H1 (cell line): Measurements from ENCODE around the gene BCL2. TPM values are rescaled to one million over a fixed set of nuclear protein-coding genes. Genes with fewer than 3 reads are reported as not detected.

Experiments used
- BACH1 ChIP-seq: IDR thresholded peaks from 2 replicates; pipeline ENCODE4 v1.6.1; 2012; ENCODE audit warnings: low read length, improper control_type of control experiment
- KDM4A ChIP-seq: IDR thresholded peaks from one replicate; pipeline ENCODE4 v1.7.1; 2012; ENCODE audit warnings: low read depth, mild to moderate bottlenecking, moderate library complexity, low read length, inconsistent platforms; ENCODE audit not compliant: severe bottlenecking
- POLR2A ChIP-seq, 2 experiments: IDR thresholded peaks; 1 replicate in 1 of 2; 2 replicates in 1 of 2; pipeline ENCODE4 v1.6.1; 2011; ENCODE audit warnings: low read depth in 2 of 2, low read length in 2 of 2, mild to moderate bottlenecking in 2 of 2; ENCODE audit errors: control extremely low read depth in 1 of 2
- SP1 ChIP-seq: IDR thresholded peaks from 2 replicates; pipeline ENCODE4 v1.6.1; 2011; ENCODE audit warnings: low read depth, low read length
- TAF7 ChIP-seq: optimal IDR thresholded peaks from 2 replicates; pipeline ENCODE3; 2011; ENCODE audit warnings: low read depth, mild to moderate bottlenecking, inconsistent platforms, low read length, moderate library complexity, borderline replicate concordance
- polyA plus RNA-seq, 7 experiments: library from polyadenylated mRNA; depleted of rRNA in 3 of 7; stranded (reverse) in 5 of 7; unstranded in 2 of 7; fragments of >200 nt in 5 of 7; fragments of 200-250 nt in 2 of 7; gene quantifications; 1 replicate in 5 of 7; 2 replicates in 1 of 7; 4 replicates in 1 of 7; pipeline versions ENCODE4 v1.2.1 to v1.2.3, GENCODE V29; 2011 to 2013; ENCODE audit warnings: missing spikeins in 2 of 7, mixed read lengths in 2 of 7
- total RNA-seq: library from RNA; stranded (reverse); fragmentation: NEBNext Ultra II Directional; extraction: Animal tissue kit (Norgen Biotek cat#: 25700); gene quantifications from 2 replicates; pipeline ENCODE4 v1.2.1, GENCODE V29; 2021
- TF ChIP-seq, protein P1 (sequence below): fragments of 300-600 bp; sonication (generic); IDR thresholded peaks from 2 replicates; pipeline ENCODE4 v1.7.1; 2012; ENCODE audit warnings: low read length, moderate library complexity, mild to moderate bottlenecking, inconsistent platforms; ENCODE audit not compliant: insufficient replicate concordance
- TF ChIP-seq, protein P2 (sequence below): IDR thresholded peaks from 2 replicates; pipeline ENCODE4 v1.6.1; 2011; ENCODE audit warnings: low read length, improper control_type of control experiment

BCL2 gene
- total and polyA plus RNA-seq, 2 of the 8 experiments (the other 6 are each of a cell fraction or from before 2014, with no cell fraction given): 0.59 to 4.5 TPM

DNA sequence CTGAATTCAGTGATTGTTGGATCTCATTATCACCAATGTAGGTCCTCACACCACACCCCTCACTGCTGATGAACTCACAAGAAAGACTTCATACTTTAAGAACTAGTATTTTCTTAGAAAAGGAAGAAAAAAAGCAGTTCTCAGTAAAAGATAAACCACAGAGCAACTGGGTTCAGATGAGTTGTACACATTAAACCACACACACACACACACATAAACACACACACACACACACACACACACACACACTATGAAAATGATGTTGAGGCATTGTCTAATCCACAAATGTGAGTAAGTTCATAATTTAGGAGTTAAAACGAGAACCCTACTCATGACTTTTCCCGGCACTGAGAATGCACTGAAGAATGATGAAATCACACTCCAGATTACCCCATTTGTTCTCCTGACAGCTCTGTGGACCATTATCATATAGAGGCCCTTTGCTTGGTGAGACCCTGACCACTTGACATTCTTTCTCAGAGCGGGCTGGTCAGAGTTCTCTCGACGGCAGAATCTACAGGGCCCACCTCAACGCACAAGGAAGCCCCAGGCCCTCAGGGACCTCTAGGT lies 106.2 kb downstream of the BCL2 start (continued):
- TF ChIP-seq, protein P1, sequence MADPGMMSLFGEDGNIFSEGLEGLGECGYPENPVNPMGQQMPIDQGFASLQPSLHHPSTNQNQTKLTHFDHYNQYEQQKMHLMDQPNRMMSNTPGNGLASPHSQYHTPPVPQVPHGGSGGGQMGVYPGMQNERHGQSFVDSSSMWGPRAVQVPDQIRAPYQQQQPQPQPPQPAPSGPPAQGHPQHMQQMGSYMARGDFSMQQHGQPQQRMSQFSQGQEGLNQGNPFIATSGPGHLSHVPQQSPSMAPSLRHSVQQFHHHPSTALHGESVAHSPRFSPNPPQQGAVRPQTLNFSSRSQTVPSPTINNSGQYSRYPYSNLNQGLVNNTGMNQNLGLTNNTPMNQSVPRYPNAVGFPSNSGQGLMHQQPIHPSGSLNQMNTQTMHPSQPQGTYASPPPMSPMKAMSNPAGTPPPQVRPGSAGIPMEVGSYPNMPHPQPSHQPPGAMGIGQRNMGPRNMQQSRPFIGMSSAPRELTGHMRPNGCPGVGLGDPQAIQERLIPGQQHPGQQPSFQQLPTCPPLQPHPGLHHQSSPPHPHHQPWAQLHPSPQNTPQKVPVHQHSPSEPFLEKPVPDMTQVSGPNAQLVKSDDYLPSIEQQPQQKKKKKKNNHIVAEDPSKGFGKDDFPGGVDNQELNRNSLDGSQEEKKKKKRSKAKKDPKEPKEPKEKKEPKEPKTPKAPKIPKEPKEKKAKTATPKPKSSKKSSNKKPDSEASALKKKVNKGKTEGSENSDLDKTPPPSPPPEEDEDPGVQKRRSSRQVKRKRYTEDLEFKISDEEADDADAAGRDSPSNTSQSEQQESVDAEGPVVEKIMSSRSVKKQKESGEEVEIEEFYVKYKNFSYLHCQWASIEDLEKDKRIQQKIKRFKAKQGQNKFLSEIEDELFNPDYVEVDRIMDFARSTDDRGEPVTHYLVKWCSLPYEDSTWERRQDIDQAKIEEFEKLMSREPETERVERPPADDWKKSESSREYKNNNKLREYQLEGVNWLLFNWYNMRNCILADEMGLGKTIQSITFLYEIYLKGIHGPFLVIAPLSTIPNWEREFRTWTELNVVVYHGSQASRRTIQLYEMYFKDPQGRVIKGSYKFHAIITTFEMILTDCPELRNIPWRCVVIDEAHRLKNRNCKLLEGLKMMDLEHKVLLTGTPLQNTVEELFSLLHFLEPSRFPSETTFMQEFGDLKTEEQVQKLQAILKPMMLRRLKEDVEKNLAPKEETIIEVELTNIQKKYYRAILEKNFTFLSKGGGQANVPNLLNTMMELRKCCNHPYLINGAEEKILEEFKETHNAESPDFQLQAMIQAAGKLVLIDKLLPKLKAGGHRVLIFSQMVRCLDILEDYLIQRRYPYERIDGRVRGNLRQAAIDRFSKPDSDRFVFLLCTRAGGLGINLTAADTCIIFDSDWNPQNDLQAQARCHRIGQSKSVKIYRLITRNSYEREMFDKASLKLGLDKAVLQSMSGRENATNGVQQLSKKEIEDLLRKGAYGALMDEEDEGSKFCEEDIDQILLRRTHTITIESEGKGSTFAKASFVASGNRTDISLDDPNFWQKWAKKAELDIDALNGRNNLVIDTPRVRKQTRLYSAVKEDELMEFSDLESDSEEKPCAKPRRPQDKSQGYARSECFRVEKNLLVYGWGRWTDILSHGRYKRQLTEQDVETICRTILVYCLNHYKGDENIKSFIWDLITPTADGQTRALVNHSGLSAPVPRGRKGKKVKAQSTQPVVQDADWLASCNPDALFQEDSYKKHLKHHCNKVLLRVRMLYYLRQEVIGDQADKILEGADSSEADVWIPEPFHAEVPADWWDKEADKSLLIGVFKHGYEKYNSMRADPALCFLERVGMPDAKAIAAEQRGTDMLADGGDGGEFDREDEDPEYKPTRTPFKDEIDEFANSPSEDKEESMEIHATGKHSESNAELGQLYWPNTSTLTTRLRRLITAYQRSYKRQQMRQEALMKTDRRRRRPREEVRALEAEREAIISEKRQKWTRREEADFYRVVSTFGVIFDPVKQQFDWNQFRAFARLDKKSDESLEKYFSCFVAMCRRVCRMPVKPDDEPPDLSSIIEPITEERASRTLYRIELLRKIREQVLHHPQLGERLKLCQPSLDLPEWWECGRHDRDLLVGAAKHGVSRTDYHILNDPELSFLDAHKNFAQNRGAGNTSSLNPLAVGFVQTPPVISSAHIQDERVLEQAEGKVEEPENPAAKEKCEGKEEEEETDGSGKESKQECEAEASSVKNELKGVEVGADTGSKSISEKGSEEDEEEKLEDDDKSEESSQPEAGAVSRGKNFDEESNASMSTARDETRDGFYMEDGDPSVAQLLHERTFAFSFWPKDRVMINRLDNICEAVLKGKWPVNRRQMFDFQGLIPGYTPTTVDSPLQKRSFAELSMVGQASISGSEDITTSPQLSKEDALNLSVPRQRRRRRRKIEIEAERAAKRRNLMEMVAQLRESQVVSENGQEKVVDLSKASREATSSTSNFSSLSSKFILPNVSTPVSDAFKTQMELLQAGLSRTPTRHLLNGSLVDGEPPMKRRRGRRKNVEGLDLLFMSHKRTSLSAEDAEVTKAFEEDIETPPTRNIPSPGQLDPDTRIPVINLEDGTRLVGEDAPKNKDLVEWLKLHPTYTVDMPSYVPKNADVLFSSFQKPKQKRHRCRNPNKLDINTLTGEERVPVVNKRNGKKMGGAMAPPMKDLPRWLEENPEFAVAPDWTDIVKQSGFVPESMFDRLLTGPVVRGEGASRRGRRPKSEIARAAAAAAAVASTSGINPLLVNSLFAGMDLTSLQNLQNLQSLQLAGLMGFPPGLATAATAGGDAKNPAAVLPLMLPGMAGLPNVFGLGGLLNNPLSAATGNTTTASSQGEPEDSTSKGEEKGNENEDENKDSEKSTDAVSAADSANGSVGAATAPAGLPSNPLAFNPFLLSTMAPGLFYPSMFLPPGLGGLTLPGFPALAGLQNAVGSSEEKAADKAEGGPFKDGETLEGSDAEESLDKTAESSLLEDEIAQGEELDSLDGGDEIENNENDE: no peak
- TF ChIP-seq TAF7 (no peak), KDM4A (no peak), BACH1 (no peak), POLR2A (IDR thresholded peaks at IDR 0.05; ENCODE audit: control extremely low read depth in 1 of 2, low read depth in 2 of 2, low read length in 2 of 2) (no peak), SP1 (no peak)
- TF ChIP-seq, protein P2, sequence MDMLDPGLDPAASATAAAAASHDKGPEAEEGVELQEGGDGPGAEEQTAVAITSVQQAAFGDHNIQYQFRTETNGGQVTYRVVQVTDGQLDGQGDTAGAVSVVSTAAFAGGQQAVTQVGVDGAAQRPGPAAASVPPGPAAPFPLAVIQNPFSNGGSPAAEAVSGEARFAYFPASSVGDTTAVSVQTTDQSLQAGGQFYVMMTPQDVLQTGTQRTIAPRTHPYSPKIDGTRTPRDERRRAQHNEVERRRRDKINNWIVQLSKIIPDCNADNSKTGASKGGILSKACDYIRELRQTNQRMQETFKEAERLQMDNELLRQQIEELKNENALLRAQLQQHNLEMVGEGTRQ: no peak
- TF ChIP-seq, all 59 proteins: peak for 0
